ENCODE measurements around the gene AGRN. TPM values are rescaled to one million over a fixed set of nuclear protein-coding genes. Genes with fewer than 3 reads are reported as not detected.

AGRN gene
- total RNA-seq, 1 experiment from 2014 or later = 134 TPM

GRCh38 chr1:974293-974640 is 45.7 kb upstream of the AGRN start:
- Histone ChIP-seq H3K27me3 (ENCODE audit: insufficient read depth, low read length) (no peaks in the 10 kb centered on the region), H4K20me1 (ENCODE audit: insufficient read depth) (no peaks in the 10 kb centered on the region), H3K4me3 (replicated peaks in 1 of 2; ENCODE audit: low read depth in 1 of 2, low read length in 2 of 2) (no peak overlapping the region), H3K4me1 (ENCODE audit: control insufficient read depth in 1 of 2, insufficient read depth in 2 of 2, low read length in 2 of 2) (peaks cover 9 to 22% of the 10 kb centered on the region in 2 experiments), H3K27ac (ENCODE audit: low read depth, low read length) (no peak overlapping the region), H3K9me3 (ENCODE audit: control insufficient read depth in 1 of 2, insufficient read depth in 1 of 2, low read depth in 1 of 2, low read length in 2 of 2) (no peaks in the 10 kb centered on the region; a peak in 1 of 4 replicates), H3K4me2 (ENCODE audit: low read length) (no peak overlapping the region), H3K36me3 (ENCODE audit: control insufficient read depth in 1 of 2, insufficient read depth in 2 of 2, low read length in 2 of 2) (no peaks in the 10 kb centered on the region), H2AFZ (ENCODE audit: low read depth, low read length, poor library complexity, severe bottlenecking) (no peak overlapping the region), H3K79me2 (ENCODE audit: insufficient read depth, low read length) (no peaks in the 10 kb centered on the region), H3K9me2 (ENCODE audit: insufficient read depth) (no peaks in the 10 kb centered on the region), H3K9ac (ENCODE audit: low read length) (no peak overlapping the region)
- no peak for TF ChIP-seq TCF7L2 (IDR thresholded peaks at IDR 0.05; ENCODE audit: borderline replicate concordance, extremely low read depth, insufficient read depth, insufficient read length)
- TF ChIP-seq POLR2A (IDR thresholded peaks at IDR 0.05; ENCODE audit: borderline replicate concordance, extremely low read depth, insufficient read depth, insufficient read length) = no peak
- TF ChIP-seq EZH2phosphoT487 (IDR thresholded peaks at IDR 0.05; ENCODE audit: borderline replicate concordance) = no peak
- TF ChIP-seq, protein P1, sequence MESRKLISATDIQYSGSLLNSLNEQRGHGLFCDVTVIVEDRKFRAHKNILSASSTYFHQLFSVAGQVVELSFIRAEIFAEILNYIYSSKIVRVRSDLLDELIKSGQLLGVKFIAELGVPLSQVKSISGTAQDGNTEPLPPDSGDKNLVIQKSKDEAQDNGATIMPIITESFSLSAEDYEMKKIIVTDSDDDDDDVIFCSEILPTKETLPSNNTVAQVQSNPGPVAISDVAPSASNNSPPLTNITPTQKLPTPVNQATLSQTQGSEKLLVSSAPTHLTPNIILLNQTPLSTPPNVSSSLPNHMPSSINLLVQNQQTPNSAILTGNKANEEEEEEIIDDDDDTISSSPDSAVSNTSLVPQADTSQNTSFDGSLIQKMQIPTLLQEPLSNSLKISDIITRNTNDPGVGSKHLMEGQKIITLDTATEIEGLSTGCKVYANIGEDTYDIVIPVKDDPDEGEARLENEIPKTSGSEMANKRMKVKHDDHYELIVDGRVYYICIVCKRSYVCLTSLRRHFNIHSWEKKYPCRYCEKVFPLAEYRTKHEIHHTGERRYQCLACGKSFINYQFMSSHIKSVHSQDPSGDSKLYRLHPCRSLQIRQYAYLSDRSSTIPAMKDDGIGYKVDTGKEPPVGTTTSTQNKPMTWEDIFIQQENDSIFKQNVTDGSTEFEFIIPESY (IDR thresholded peaks at IDR 0.05; ENCODE audit: extremely low read depth, insufficient replicate concordance, low read length) = no peak
- no peak for TF ChIP-seq RAD21 (IDR thresholded peaks at IDR 0.05; ENCODE audit: low read depth)
- no peak for TF ChIP-seq POLR2AphosphoS5 (IDR thresholded peaks at IDR 0.05; ENCODE audit: low read depth, low read length)
- TF ChIP-seq CBX3 (IDR thresholded peaks at IDR 0.05; ENCODE audit: low read depth) = no peak
- TF ChIP-seq JUND (IDR thresholded peaks at IDR 0.05) = no peak
- no peak for TF ChIP-seq ZNF274 (IDR thresholded peaks at IDR 0.05; ENCODE audit: low read depth, low read length)
- no peak for TF ChIP-seq YY1 (IDR thresholded peaks at IDR 0.05; ENCODE audit: extremely low read depth, insufficient replicate concordance, low read depth, low read length)
- TF ChIP-seq, protein P2, sequence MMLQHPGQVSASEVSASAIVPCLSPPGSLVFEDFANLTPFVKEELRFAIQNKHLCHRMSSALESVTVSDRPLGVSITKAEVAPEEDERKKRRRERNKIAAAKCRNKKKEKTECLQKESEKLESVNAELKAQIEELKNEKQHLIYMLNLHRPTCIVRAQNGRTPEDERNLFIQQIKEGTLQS (IDR thresholded peaks at IDR 0.05) = no peak
- no peak for TF ChIP-seq SRF (IDR thresholded peaks at IDR 0.05; ENCODE audit: low read depth)
- TF ChIP-seq EGR1 (IDR thresholded peaks at IDR 0.05; ENCODE audit: low read depth) = no peak
- no peak for TF ChIP-seq SIN3A (IDR thresholded peaks at IDR 0.05; ENCODE audit: low read depth)
- no peak for TF ChIP-seq FOSL1 (IDR thresholded peaks at IDR 0.05; ENCODE audit: low read depth)
- no peak for TF ChIP-seq CTCF (IDR thresholded peaks at IDR 0.05 in 2 of 3, conservative IDR thresholded peaks at IDR 0.05 in 1 of 3; ENCODE audit: borderline replicate concordance in 1 of 3, insufficient read depth in 1 of 3, low read depth in 2 of 3, low read length in 2 of 3)
- no peak for TF ChIP-seq EZH2 (IDR thresholded peaks at IDR 0.05)
- ATAC-seq = no peak
- ChIA-PET RAD21 (ENCODE audit: low non-redundant PET in 1 of 2, low total read pairs in 2 of 2, uncharacterized antibody in 2 of 2, unreplicated experiment in 2 of 2) (no interaction called here), POLR2A (no interaction called here), CTCF (no interaction called here)
- DNase-seq (ENCODE audit: low read depth, low spot score) = no peak
- BruUV-seq (replicated peaks) = no TSS peak
- intact Hi-C loops (cut with micrococcal nuclease) = no loop called here

Data from HCT116 (cell line).